Measurements from ENCODE around the gene HOXD4.

DNA sequence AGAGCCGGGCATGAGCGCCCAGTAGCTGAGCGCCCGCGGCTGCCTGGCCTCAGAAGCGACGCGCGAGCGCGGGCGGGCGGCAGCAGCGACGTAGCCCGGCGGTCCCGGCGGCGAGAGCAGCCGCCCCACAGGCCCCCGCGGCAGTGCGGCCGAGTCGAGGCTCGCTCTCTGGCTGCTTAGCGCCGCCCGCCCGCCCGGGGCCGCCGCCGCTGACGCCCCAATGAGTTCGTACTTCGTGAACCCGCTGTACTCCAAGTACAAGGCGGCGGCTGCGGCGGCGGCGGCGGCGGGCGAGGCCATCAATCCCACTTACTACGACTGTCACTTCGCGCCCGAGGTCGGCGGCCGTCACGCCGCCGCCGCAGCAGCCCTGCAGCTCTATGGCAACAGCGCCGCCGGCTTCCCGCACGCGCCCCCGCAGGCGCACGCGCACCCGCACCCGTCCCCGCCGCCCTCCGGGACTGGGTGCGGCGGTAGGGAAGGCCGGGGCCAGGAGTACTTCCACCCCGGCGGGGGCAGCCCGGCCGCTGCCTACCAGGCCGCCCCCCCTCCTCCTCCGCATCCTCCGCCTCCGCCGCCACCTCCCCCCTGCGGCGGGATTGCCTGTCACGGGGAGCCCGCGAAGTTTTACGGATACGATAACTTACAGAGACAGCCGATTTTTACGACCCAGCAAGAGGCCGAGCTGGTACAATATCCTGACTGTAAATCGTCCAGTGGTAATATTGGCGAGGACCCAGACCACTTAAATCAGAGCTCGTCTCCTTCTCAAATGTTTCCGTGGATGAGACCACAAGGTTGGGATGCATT, 21.0 kb upstream of the HOXD4 start:
- TF ChIP-seq POLR2A (IDR thresholded peaks at IDR 0.05): no peak
- TF ChIP-seq CTCF (IDR thresholded peaks at IDR 0.05): no peak

Measured in lower leg skin (tissue), 3 donors.